ENCODE measurements around the gene MCF2L2.
"Not testable (repeated sequence)": the region's sequence is repeated elsewhere in the genome, so short reads cannot be mapped to it uniquely, and the experiment has no call there.

Gene MCF2L2

GRCh38 chr3:183428447-183429211 is at the start of gene MCF2L2:
Gene MCF2L2 (minus strand): TSS chr3:183428619. CDS start chr3:183427977, 642 bp downstream.
- peak within 1 kb of the TSS; percentile 75 for H3K4me3 ChIP-seq (ENCODE audit: insufficient read length, low read depth)
- H3K36me3 ChIP-seq (ENCODE audit: insufficient read depth, insufficient read length, low read length), result no peaks in the 10 kb centered on the region
- no peak for TF ChIP-seq SUZ12 (IDR thresholded peaks at IDR 0.05; ENCODE audit: extremely low read depth, insufficient read depth, insufficient read length)
- peak within 1 kb of the TSS; percentile 80 for H3K9ac ChIP-seq (ENCODE audit: insufficient read length, low read depth)
- no peak for DNase-seq (ENCODE audit: low read depth, low spot score)
- H3K27me3 ChIP-seq (ENCODE audit: insufficient read depth, insufficient read length), result peaks cover 61% of the 10 kb centered on the region
- H3K9me3 ChIP-seq (ENCODE audit: insufficient read depth, low read length), result no peaks in the 10 kb centered on the region
- H3K4me1 ChIP-seq (ENCODE audit: insufficient read depth, insufficient read length), result no peaks in the 10 kb centered on the region

- TF ChIP-seq SUZ12 (IDR thresholded peaks at IDR 0.05; ENCODE audit: extremely low read depth, insufficient read depth, insufficient read length) (no peak), YY1 (IDR thresholded peaks at IDR 0.05; ENCODE audit: insufficient read depth, insufficient read length) (no peak), ZNF274 (IDR thresholded peaks at IDR 0.05; ENCODE audit: low read depth, low read length) (no peak)
- no peaks in the 10 kb centered on the region for H3K27me3 ChIP-seq (ENCODE audit: insufficient read depth, insufficient read length)
- H3K36me3 ChIP-seq (ENCODE audit: insufficient read depth, insufficient read length, low read length), result no peaks in the 10 kb centered on the region
- no peak for DNase-seq (ENCODE audit: low read depth, low spot score)
- no peak overlapping the region for H3K9ac ChIP-seq (ENCODE audit: insufficient read length, low read depth)
- no peak overlapping the region for H3K4me3 ChIP-seq (ENCODE audit: insufficient read length, low read depth)
- H3K9me3 ChIP-seq (ENCODE audit: insufficient read depth, low read length), result no peaks in the 10 kb centered on the region
- H3K4me1 ChIP-seq (ENCODE audit: insufficient read depth, insufficient read length), result peaks cover 6% of the 10 kb centered on the region
Observed at GRCh38 chr3:183477801-183478456, 49.5 kb upstream of the MCF2L2 start.

- H3K4me1 ChIP-seq (ENCODE audit: insufficient read depth, insufficient read length); DNase-seq (ENCODE audit: low read depth, low spot score); H3K27me3 ChIP-seq (ENCODE audit: insufficient read depth, insufficient read length); H3K4me3 ChIP-seq (ENCODE audit: insufficient read length, low read depth); H3K9me3 ChIP-seq (ENCODE audit: insufficient read depth, low read length); H3K9ac ChIP-seq (ENCODE audit: insufficient read length, low read depth); H3K36me3 ChIP-seq (ENCODE audit: insufficient read depth, insufficient read length, low read length): not testable (repeated sequence)
Observed at GRCh38 chr3:183475764-183476162, 47.3 kb upstream of the MCF2L2 start.

GRCh38 chr3:183475016-183475763 is 46.8 kb upstream of the MCF2L2 start:
- DNase-seq (ENCODE audit: low read depth, low spot score), result no peak
- H3K4me1 ChIP-seq (ENCODE audit: insufficient read depth, insufficient read length), result peaks cover 6% of the 10 kb centered on the region
- TF ChIP-seq YY1 (IDR thresholded peaks at IDR 0.05; ENCODE audit: insufficient read depth, insufficient read length) (no peak), SUZ12 (IDR thresholded peaks at IDR 0.05; ENCODE audit: extremely low read depth, insufficient read depth, insufficient read length) (no peak), ZNF274 (IDR thresholded peaks at IDR 0.05; ENCODE audit: low read depth, low read length) (no peak)
- H3K9ac ChIP-seq (ENCODE audit: insufficient read length, low read depth), result no peak overlapping the region
- no peaks in the 10 kb centered on the region for H3K36me3 ChIP-seq (ENCODE audit: insufficient read depth, insufficient read length, low read length)
- no peaks in the 10 kb centered on the region for H3K9me3 ChIP-seq (ENCODE audit: insufficient read depth, low read length)
- H3K27me3 ChIP-seq (ENCODE audit: insufficient read depth, insufficient read length), result no peaks in the 10 kb centered on the region
- H3K4me3 ChIP-seq (ENCODE audit: insufficient read length, low read depth), result no peak overlapping the region

- no peaks in the 10 kb centered on the region for H3K4me1 ChIP-seq (ENCODE audit: insufficient read depth, insufficient read length)
- H3K4me3 ChIP-seq (ENCODE audit: insufficient read length, low read depth), result no peak overlapping the region
- DNase-seq (ENCODE audit: low read depth, low spot score), result no peak
- H3K27me3 ChIP-seq (ENCODE audit: insufficient read depth, insufficient read length), result no peaks in the 10 kb centered on the region
- no peaks in the 10 kb centered on the region for H3K9me3 ChIP-seq (ENCODE audit: insufficient read depth, low read length)
- TF ChIP-seq ZNF274 (IDR thresholded peaks at IDR 0.05; ENCODE audit: low read depth, low read length) (no peak), YY1 (IDR thresholded peaks at IDR 0.05; ENCODE audit: insufficient read depth, insufficient read length) (no peak)
- H3K9ac ChIP-seq (ENCODE audit: insufficient read length, low read depth), result no peak overlapping the region
- no peaks in the 10 kb centered on the region for H3K36me3 ChIP-seq (ENCODE audit: insufficient read depth, insufficient read length, low read length)
Observed at GRCh38 chr3:183473969-183474368, 45.5 kb upstream of the MCF2L2 start.

GRCh38 chr3:183472155-183472554 is 43.7 kb upstream of the MCF2L2 start:
- Histone ChIP-seq H3K36me3 (ENCODE audit: insufficient read depth, insufficient read length, low read length) (no peaks in the 10 kb centered on the region), H3K4me3 (ENCODE audit: insufficient read length, low read depth) (no peak overlapping the region), H3K27me3 (ENCODE audit: insufficient read depth, insufficient read length) (no peaks in the 10 kb centered on the region), H3K4me1 (ENCODE audit: insufficient read depth, insufficient read length) (no peaks in the 10 kb centered on the region), H3K9me3 (ENCODE audit: insufficient read depth, low read length) (no peaks in the 10 kb centered on the region), H3K9ac (ENCODE audit: insufficient read length, low read depth) (no peak overlapping the region)
- no peak for DNase-seq (ENCODE audit: low read depth, low spot score)
- no peak for TF ChIP-seq YY1 (IDR thresholded peaks at IDR 0.05; ENCODE audit: insufficient read depth, insufficient read length)
- TF ChIP-seq SUZ12 (IDR thresholded peaks at IDR 0.05; ENCODE audit: extremely low read depth, insufficient read depth, insufficient read length), result no peak
- TF ChIP-seq ZNF274 (IDR thresholded peaks at IDR 0.05; ENCODE audit: low read depth, low read length), result no peak

GRCh38 chr3:183468424-183468823 is 40.0 kb upstream of the MCF2L2 start:
- H3K36me3 ChIP-seq (ENCODE audit: insufficient read depth, insufficient read length, low read length), result no peaks in the 10 kb centered on the region
- TF ChIP-seq SUZ12 (IDR thresholded peaks at IDR 0.05; ENCODE audit: extremely low read depth, insufficient read depth, insufficient read length) (no peak), YY1 (IDR thresholded peaks at IDR 0.05; ENCODE audit: insufficient read depth, insufficient read length) (no peak), ZNF274 (IDR thresholded peaks at IDR 0.05; ENCODE audit: low read depth, low read length) (no peak)
- no peaks in the 10 kb centered on the region for H3K27me3 ChIP-seq (ENCODE audit: insufficient read depth, insufficient read length)
- no peaks in the 10 kb centered on the region for H3K9me3 ChIP-seq (ENCODE audit: insufficient read depth, low read length)
- H3K4me1 ChIP-seq (ENCODE audit: insufficient read depth, insufficient read length), result no peaks in the 10 kb centered on the region
- H3K4me3 ChIP-seq (ENCODE audit: insufficient read length, low read depth), result no peak overlapping the region
- DNase-seq (ENCODE audit: low read depth, low spot score), result no peak
- H3K9ac ChIP-seq (ENCODE audit: insufficient read length, low read depth), result no peak overlapping the region

Measured in NT2/D1 (cell line).